Measurements from ENCODE around the gene DNPH1.
A peak's percentile ranks its signal among the peaks of the same experiment; 100 is the strongest.

The DNPH1 gene

GRCh38 chr6:43211955-43212354 is 17.3 kb downstream of the DNPH1 start:
- no peaks in the 10 kb centered on the region for H3K36me3 ChIP-seq (ENCODE audit: insufficient read depth, low read length)
- no peaks in the 10 kb centered on the region for H3K27me3 ChIP-seq (ENCODE audit: insufficient read depth, low read length, poor library complexity, severe bottlenecking)
- no peaks in the 10 kb centered on the region for H3K9me3 ChIP-seq (ENCODE audit: insufficient read depth, low read depth, low read length)
- no peaks in the 10 kb centered on the region for H3K9me2 ChIP-seq (replicated peaks; ENCODE audit: low read depth, low read length)
- H2AFZ ChIP-seq (ENCODE audit: low read length): no peak overlapping the region
- H4K20me1 ChIP-seq (ENCODE audit: insufficient read depth, low read length, poor library complexity, severe bottlenecking): no peaks in the 10 kb centered on the region
- no peak overlapping the region for H3K4me3 ChIP-seq (ENCODE audit: low read length, poor library complexity, severe bottlenecking)
- H3K4me2 ChIP-seq (ENCODE audit: low read depth, low read length, poor library complexity, severe bottlenecking): no peak overlapping the region
- no peak overlapping the region for H3K9ac ChIP-seq (ENCODE audit: low read depth, low read length, poor library complexity, severe bottlenecking)
- no peaks in the 10 kb centered on the region for H3F3A ChIP-seq (ENCODE audit: low read depth)
- TF ChIP-seq EZH2phosphoT487 (IDR thresholded peaks at IDR 0.05; ENCODE audit: borderline replicate concordance): no peak
- TF ChIP-seq, protein P1, sequence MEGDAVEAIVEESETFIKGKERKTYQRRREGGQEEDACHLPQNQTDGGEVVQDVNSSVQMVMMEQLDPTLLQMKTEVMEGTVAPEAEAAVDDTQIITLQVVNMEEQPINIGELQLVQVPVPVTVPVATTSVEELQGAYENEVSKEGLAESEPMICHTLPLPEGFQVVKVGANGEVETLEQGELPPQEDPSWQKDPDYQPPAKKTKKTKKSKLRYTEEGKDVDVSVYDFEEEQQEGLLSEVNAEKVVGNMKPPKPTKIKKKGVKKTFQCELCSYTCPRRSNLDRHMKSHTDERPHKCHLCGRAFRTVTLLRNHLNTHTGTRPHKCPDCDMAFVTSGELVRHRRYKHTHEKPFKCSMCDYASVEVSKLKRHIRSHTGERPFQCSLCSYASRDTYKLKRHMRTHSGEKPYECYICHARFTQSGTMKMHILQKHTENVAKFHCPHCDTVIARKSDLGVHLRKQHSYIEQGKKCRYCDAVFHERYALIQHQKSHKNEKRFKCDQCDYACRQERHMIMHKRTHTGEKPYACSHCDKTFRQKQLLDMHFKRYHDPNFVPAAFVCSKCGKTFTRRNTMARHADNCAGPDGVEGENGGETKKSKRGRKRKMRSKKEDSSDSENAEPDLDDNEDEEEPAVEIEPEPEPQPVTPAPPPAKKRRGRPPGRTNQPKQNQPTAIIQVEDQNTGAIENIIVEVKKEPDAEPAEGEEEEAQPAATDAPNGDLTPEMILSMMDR (conservative IDR thresholded peaks at IDR 0.05; ENCODE audit: low read length): 0 out of 2 replicates have a peak, but pooled peaks have one; percentile 10
- no peaks in the 10 kb centered on the region for H3K4me1 ChIP-seq (ENCODE audit: insufficient read depth, low read length, poor library complexity, severe bottlenecking)
- no peaks in the 10 kb centered on the region for H3K79me2 ChIP-seq (ENCODE audit: insufficient read depth, low read length)

DNA sequence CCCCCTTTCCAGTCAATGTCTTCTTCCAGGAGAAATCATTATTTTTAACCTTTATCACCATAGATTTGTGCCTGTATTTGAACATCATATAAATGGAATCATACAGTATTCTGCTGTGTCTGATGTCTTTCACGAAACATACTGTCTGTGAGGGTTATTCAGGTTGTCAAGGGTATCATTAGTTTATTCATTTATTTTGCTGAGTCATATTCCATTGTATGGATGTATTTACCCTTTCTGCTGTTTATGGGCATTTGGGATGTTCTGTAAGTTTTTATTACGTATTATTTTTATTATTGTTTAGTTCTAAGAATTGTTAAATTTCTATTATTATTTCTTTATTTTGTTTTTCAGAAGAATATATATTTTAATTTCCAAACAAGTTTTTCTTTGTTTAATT is 22.0 kb downstream of the DNPH1 start:
- Histone ChIP-seq H3K4me1 (ENCODE audit: insufficient read depth, low read length, poor library complexity, severe bottlenecking) (no peaks in the 10 kb centered on the region), H3K4me2 (ENCODE audit: low read depth, low read length, poor library complexity, severe bottlenecking) (no peak overlapping the region), H3K9me3 (ENCODE audit: insufficient read depth, low read depth, low read length) (no peaks in the 10 kb centered on the region), H3K9me2 (replicated peaks; ENCODE audit: low read depth, low read length) (no peaks in the 10 kb centered on the region), H4K20me1 (ENCODE audit: insufficient read depth, low read length, poor library complexity, severe bottlenecking) (no peaks in the 10 kb centered on the region), H3K9ac (ENCODE audit: low read depth, low read length, poor library complexity, severe bottlenecking) (no peak overlapping the region), H3K27me3 (ENCODE audit: insufficient read depth, low read length, poor library complexity, severe bottlenecking) (no peaks in the 10 kb centered on the region), H3F3A (ENCODE audit: low read depth) (no peaks in the 10 kb centered on the region), H3K36me3 (ENCODE audit: insufficient read depth, low read length) (no peaks in the 10 kb centered on the region), H3K4me3 (ENCODE audit: low read length, poor library complexity, severe bottlenecking) (no peak overlapping the region), H3K79me2 (ENCODE audit: insufficient read depth, low read length) (no peaks in the 10 kb centered on the region), H2AFZ (ENCODE audit: low read length) (no peak overlapping the region)
- TF ChIP-seq, protein P1 (conservative IDR thresholded peaks at IDR 0.05; ENCODE audit: low read length): no peak
- TF ChIP-seq EZH2phosphoT487 (IDR thresholded peaks at IDR 0.05; ENCODE audit: borderline replicate concordance): no peak

DNA sequence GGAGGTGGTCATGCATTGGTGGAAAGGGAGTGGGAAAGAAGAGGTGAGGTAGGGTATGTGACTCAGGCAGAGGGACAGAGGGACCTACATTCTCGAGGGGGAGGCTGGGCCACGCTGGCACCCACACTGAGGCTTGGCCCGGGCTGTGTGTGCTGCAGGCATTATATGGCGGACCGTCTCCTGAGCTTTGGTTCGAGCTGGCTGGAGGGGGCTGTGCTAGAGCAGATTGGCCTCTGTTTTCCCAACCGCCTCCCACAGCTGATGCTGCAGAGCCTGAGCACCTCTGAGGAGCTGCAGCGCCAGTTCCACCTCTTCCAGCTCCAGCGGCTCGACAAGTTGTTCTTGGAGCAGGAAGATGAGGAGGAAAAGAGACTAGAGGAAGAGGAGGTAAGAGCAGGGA is 23.4 kb downstream of the DNPH1 start:
- H4K20me1 ChIP-seq (ENCODE audit: insufficient read depth, low read length, poor library complexity, severe bottlenecking): no peaks in the 10 kb centered on the region
- no peaks in the 10 kb centered on the region for H3K4me1 ChIP-seq (ENCODE audit: insufficient read depth, low read length, poor library complexity, severe bottlenecking)
- H3F3A ChIP-seq (ENCODE audit: low read depth): no peaks in the 10 kb centered on the region
- H3K27me3 ChIP-seq (ENCODE audit: insufficient read depth, low read length, poor library complexity, severe bottlenecking): no peaks in the 10 kb centered on the region
- no peaks in the 10 kb centered on the region for H3K79me2 ChIP-seq (ENCODE audit: insufficient read depth, low read length)
- no peak overlapping the region for H2AFZ ChIP-seq (ENCODE audit: low read length)
- no peak overlapping the region for H3K4me3 ChIP-seq (ENCODE audit: low read length, poor library complexity, severe bottlenecking)
- H3K9me3 ChIP-seq (ENCODE audit: insufficient read depth, low read depth, low read length): no peaks in the 10 kb centered on the region
- H3K9me2 ChIP-seq (replicated peaks; ENCODE audit: low read depth, low read length): no peaks in the 10 kb centered on the region
- H3K36me3 ChIP-seq (ENCODE audit: insufficient read depth, low read length): no peaks in the 10 kb centered on the region
- no peak overlapping the region for H3K4me2 ChIP-seq (ENCODE audit: low read depth, low read length, poor library complexity, severe bottlenecking)
- TF ChIP-seq, protein P1 (conservative IDR thresholded peaks at IDR 0.05; ENCODE audit: low read length): no peak
- no peak for TF ChIP-seq EZH2phosphoT487 (IDR thresholded peaks at IDR 0.05; ENCODE audit: borderline replicate concordance)
- H3K9ac ChIP-seq (ENCODE audit: low read depth, low read length, poor library complexity, severe bottlenecking): no peak overlapping the region
